GM04504 (cell line): ENCODE measurements around the gene PHF10.

Experiments
- DNase-seq: peaks from one replicate; pipeline ENCODE4 v3.0.0-alpha.2; 2012; ENCODE audit warnings: low read depth

PHF10 gene

DNA sequence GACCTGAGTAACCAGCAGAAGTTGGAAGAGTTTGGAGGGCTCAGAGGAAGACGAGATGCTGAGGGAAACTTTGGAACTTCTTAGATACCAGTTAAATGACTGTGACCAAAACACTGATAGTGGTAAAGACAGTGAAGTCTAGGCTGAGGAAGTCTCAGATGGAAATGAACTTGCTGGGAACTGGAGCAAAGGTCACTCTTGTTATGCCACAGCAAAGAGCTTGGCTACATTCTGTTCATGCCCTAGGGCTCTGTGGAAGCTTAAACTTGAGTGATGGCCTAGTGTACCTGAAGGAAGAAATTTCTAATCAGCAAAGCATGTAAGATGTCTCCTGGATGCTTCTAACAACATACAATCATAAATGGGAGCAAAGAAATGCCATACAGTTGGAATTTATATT, 47.2 kb downstream of the PHF10 start:
- no peak for DNase-seq

- DNase-seq, result no peak
Measured at GRCh38 chr6:169675011-169675410, 49.3 kb downstream of the PHF10 start.

GRCh38 chr6:169671563-169671962, 52.7 kb downstream of the PHF10 start:
- DNase-seq, result no peak

DNA sequence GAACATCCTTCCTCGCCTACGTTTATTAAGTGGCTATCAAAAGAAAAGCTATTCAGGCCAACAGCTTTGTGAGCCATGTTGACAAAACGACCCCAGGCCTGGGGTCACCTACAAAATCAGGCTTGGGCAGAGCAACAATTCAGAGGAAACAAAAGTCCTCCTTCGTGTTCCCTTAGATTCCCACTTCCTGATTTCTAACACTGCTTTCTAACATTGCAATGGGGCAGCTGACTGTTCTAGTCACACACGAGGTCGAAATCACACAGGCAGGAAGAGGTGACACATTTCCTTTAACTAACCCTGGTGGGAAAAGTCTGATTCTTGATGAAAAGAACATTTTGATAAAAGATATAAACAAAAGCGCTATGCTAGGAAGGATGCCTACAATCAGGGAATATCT, 54.4 kb downstream of the PHF10 start:
- DNase-seq, result no peak

- DNase-seq, result no peak
Measured at GRCh38 chr6:169669147-169669546, 55.2 kb downstream of the PHF10 start.

- no peak for DNase-seq
Measured at GRCh38 chr6:169668203-169668847, 56.0 kb downstream of the PHF10 start.

GRCh38 chr6:169667716-169668115, 56.6 kb downstream of the PHF10 start:
- DNase-seq, result no peak

DNA sequence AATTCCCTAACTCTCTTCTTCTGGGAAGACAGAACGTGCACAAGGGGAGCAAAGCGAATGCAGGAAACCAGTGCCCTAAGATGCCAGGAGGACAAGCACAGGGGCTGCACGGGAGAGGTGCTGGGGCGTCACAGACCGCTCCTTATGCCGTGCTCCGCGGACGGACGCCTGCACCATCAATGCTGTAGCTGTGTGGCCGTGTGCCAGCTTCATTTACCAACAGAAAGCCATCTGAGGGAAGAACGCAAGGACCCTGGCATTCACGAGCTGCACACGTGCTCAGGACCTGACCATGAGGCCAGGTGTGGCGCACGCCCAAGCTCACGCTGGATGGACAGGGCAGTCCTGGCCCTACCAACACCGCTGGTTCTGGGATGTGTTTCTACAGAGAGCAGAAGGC, 57.9 kb downstream of the PHF10 start:
- no peak for DNase-seq

DNA sequence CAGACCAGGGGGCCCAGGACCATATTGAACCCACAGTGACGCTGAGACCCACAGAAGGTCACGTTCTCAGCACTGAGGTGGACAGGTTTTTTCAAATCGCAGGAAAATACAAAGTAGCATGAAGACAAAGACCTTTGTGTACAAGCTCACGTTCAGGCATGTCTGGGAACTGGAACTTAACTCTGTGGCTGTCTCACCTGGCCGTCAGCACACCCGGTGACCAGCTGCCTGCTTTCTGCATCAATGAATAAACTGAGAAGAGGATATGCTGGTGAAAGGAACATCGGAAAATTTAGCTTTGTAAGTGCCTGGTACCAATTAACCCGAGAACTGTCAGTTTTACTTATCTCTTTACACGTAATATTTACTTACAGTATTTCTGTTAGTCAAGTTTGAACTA, 59.0 kb downstream of the PHF10 start:
- DNase-seq, result no peak

GRCh38 chr6:169664227-169664626, 60.1 kb downstream of the PHF10 start:
- DNase-seq, result no peak

DNA sequence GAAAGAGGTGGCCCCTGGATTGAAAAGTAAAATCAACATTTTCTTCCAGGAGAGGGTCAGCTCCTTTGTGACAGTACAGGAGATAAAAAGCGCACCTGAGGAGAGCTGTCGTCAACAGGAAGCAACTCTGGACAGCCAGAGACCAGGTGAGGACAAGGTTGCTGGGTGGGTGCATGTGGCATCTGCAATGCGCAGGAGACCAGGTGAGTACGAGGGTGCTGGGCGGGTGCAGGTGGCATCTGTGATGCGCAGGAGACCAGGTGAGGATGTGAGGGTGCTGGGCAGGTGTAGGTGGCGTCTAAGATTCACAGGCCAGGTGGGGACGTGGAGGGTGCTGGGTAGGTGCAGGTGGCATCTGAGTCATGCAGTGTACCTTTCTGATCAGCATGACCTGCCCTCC, 60.8 kb downstream of the PHF10 start:
- no peak for DNase-seq

- no peak for DNase-seq
Measured at GRCh38 chr6:169661391-169661756, 62.9 kb downstream of the PHF10 start.

DNA sequence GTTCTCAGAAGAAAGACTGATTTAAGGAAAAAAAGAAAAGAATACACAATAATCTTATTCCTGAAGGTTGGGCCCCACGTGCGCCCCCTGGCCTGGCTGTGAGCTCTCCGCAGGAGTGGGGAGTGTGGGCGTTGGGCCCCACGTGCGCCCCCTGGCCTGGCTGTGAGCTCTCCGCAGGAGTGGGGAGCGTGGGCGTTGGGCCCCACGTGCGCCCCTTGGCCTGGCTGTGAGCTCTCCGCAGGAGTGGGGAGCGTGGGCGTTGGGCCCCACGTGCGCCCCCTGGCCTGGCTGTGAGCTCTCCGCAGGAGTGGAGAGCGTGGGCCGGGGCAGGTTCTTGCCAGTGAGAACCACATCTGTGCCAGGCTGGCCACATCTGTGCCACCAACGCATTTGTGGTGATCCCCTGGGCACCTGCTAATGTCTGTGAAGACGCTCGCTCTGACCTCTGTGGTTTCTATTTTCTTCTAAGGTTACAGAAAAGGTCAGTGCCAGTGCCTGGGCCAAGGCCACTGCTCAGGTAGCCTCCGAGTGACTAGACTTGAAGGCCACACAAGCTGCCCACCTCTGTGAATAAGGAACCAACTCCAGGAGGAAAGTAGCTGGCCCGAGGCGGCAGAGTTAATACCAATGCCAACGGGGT, 63.4 kb downstream of the PHF10 start:
- no peak for DNase-seq

DNA sequence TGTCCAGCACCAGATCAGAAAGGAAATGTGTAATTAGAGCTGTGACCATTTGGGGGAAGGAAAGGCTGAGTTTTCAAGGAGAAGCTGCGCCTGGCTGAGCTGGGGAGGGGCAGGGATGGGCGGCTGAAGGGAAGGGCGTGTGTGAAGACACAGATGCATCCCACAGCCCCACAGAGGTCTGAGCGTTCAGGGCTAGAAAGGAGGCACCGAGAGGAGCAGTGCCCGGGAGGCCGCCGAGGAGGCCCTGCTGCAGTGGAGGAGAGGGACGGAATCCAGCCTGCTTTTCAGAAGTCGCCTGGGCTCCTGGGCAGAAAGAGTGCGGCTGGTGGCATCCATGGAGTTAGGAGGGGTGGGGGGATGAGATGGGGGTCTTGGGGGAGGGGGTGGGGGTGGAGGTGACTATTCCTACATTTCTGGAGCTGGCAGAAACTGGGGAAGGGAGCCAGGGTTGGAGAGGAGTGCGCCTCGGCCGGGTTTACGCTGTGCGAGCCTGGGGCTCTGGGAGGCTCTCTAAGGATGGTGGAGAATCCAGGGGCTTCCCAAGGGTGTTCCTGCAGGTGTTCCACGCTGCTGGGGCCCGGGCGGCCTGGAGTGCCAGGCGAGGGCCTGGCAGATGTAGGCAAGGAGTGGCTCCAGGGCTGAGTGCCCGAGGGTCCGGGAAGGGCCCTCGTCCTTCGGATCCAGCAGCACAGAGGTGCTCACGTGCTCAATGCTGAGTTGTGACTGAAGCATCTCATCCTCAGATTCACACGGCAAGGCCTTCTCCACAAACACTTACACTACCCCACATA, 64.3 kb downstream of the PHF10 start:
- no peak for DNase-seq

- no peak for DNase-seq
Measured at GRCh38 chr6:169657284-169657610, 67.1 kb downstream of the PHF10 start.

GRCh38 chr6:169656546-169657283, 67.6 kb downstream of the PHF10 start:
- DNase-seq, result no peak

DNA sequence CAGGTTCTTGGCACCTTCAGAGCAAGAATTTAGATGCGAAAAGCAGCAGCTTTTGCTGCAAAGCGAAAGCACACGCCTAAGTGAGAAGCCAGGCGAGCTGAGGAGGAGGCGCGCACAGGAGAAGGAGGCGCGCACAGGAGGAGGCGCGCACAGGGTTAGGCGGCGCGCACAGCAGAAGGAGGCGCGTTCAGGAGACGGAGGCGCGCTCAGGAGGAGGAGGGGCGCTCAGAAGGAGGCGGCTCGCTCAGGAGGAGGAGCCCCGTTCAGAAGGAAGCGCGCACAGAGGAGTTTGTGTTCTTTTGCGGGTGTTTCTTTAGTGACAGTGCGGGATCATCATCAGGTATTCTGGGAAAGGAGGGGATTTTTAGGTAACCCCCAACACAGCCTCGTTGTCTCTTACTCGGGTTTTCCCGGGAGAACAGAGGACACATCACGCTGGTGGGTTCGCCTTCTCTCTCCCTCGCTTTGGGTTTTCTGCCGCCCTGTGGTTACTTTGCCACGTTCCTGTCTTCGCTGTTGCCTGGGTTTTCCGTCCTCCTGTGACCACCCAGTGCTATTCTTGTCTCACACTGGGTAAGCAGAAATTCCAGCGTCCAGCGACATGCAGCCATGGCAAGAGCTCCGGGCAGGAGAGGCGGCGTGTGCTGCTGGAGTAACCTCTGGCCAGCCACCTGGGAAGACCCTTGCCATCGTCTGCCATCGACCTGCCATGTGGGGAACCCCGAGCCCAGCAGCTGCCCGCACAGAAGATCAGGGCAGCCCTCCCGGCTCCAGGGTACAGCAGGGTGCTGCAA, 69.5 kb downstream of the PHF10 start:
- peak; percentile 50 for DNase-seq
